ENCODE measurements around the gene METAP1D.
"Not testable (repeated sequence)": the region's sequence is repeated elsewhere in the genome, so short reads cannot be mapped to it uniquely, and the experiment has no call there.

The METAP1D gene

GRCh38 chr2:171996021-171996420, 3.7 kb upstream of the METAP1D start:
- no peak for DNase-seq

GRCh38 chr2:171997031-171997430, 2.7 kb upstream of the METAP1D start:
- DNase-seq = not testable (repeated sequence)

- peak in 7 of 56 donors; percentile 2 to 25 (median 17) for DNase-seq
Measured at GRCh38 chr2:171999161-171999560, 592 bp upstream of the METAP1D start.

GRCh38 chr2:172000696-172001361, 1.1 kb downstream of the METAP1D start:
- no peak for DNase-seq

GRCh38 chr2:172007372-172007771, 7.6 kb downstream of the METAP1D start:
- no peak for DNase-seq

- DNase-seq = no peak
Measured at GRCh38 chr2:172009823-172010222, 10.1 kb downstream of the METAP1D start.

GRCh38 chr2:172011812-172012575, 12.2 kb downstream of the METAP1D start:
- DNase-seq = no peak

GRCh38 chr2:172012677-172013391, 13.1 kb downstream of the METAP1D start:
- DNase-seq = peak in 1 of 56 donors; percentile 13

- no peak for DNase-seq
Measured at GRCh38 chr2:172013396-172013795, 13.6 kb downstream of the METAP1D start.

- no peak for DNase-seq
Measured at GRCh38 chr2:172021074-172021931, 21.6 kb downstream of the METAP1D start.

- DNase-seq = no peak
Measured at GRCh38 chr2:172021955-172022354, 22.2 kb downstream of the METAP1D start.

- DNase-seq = no peak
Measured at GRCh38 chr2:172031536-172031935, 31.8 kb downstream of the METAP1D start.

- DNase-seq = no peak
Measured at GRCh38 chr2:172038121-172038520, 38.4 kb downstream of the METAP1D start.

- no peak for DNase-seq
Measured at GRCh38 chr2:172038604-172039003, 38.9 kb downstream of the METAP1D start.

- DNase-seq = no peak
Measured at GRCh38 chr2:172039011-172039704, 39.4 kb downstream of the METAP1D start.

- no peak for DNase-seq
Measured at GRCh38 chr2:172040311-172040710, 40.6 kb downstream of the METAP1D start.

- DNase-seq = no peak
Measured at GRCh38 chr2:172046080-172046678, 46.4 kb downstream of the METAP1D start.

- DNase-seq = no peak
Measured at GRCh38 chr2:172046866-172047565, 47.3 kb downstream of the METAP1D start.
